CD4-positive, alpha-beta T cell treated with Interleukin-2 at 100 ng/mL for 4 hours (primary cell): ENCODE results near the gene NXPH1.

Experiments
- DNase-seq: peaks from one replicate; pipeline ENCODE4 v3.0.0-alpha.2; 2020; ENCODE audit warnings: low spot score

NXPH1 gene

DNA sequence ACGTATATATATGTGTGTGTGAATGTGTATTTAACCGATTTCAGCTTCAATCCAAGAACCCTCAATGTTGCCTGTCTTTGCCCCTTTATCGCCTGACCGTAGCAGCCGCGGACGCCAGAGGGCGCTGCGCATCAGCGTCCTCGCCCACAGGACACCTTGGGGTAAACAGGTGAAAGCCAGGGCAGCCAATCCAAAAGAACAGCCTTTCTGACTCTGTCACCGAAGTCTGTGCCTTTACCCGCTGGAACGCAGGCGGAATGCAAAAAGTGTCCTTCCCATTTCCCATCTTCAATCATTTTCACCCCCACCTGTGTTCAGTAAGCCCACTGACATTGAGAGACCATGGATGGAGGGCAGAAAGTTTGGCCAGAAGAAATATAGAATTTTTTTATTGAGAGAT is 3.6 kb downstream of the NXPH1 start:
- peak; percentile 14 for DNase-seq

DNA sequence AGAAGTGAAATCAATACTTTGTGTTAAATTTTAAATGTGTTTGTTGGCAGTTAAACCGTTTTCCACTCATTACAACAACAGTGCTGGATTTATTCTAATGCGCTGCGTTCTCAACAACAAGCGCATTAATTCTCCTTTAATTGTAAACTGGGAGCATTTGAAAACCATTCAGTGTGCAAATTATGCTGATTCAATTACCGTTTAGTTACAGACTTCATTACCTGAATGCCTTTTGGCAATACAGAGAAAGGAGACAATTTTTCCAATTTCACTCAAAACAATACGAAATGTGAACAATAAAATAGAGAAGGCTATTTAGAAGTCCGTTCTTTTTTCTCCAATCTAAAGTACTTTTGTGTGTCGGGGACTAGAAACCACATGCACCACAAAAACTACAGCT is 4.2 kb downstream of the NXPH1 start:
- no peak for DNase-seq

DNA sequence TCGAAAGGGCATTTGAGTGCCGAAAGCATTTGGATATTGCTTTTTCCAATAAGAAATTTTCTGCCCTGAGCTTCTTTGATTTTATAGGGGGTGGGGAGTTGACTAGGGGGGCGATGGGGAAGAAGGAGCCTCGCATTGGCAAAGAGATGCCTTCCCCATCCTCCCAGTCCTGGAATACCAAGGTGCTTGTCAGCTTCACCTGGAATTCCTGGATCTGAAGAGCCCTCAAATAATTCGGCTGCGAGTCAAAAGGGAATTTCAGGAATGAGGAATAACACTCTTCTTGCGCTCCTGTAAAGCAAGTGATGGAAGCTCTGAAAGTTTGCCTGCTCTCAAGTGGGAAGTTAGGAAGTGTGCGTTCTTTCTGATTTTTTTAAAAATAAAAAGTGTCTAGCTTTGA is 7.3 kb downstream of the NXPH1 start:
- DNase-seq: no peak

DNA sequence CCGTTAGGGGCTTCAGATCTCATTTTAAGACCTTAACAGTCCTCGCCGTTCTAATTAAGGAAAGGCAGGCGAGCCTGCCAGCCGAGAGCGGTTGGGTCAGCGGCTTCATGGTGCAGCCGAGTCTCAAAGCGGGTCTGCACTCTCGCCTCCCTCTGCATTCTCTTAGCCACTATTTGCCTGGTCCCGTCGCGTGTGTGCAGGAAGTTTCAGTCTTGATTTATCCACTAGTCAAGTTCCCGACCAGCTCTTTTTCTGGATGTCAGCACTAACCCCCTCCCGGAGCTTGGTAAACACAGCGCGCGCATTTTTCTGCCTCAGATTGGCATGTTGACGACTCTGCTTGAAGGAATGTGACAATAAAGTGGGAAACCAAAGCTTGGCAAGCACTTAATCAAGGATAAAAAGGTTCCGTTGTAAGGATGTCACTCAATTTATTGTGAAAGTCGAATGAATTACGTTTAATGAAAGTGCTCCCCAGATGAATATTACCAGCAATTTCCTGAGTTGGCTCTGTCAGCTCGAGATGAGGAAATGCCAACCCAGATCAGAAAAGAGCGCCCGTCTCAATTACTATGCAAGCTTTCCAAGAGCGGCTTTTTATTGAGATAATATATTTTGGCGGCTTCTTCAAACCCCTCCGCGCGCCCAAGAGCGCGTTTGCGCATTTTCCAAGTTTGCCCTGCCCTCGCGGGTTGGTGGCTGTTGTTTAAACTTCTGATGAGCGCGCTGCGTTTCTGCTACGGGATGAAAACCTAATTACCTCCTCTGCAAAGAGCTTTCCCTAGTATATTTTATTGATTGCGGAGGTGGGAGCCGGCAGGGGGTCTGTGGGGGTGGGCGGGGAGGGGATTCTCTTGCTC is 7.9 kb downstream of the NXPH1 start:
- no peak for DNase-seq

DNA sequence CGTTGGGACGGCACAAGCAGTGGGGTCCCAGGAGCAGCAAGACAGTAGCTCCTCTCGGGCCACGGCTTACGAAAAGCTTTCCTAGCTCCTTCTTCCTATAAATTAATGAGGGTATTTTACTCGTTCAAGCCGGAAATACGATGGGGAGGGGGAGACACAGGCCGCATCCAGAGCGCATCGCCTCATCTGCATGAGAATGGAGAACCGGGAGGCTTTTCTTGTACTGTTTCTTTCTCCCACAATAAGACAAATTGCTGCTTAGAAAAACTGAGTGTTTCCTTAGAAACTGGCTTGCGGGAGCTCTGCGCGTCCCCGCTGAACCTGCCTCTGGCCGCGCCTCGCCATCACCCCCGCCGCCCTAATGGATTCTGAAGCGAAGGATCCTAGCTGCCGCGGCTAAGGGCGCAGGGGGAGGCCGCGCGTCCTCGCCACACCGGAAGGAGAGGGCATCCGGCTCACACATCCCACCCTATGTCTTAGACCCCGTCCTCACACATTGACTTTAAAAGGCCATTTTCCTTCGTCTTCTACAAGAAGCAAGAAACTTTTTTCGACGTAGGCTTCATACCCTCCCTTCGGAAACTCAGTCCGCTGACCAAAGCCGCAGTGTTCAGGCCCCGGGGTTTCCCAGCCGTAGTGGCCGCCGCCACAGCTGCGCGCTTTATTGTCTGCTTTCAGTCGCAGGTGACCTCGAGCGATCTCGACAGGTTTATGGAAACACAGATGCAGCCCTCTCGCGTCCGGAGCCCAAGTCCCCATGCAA is 8.8 kb downstream of the NXPH1 start:
- DNase-seq: no peak

DNA sequence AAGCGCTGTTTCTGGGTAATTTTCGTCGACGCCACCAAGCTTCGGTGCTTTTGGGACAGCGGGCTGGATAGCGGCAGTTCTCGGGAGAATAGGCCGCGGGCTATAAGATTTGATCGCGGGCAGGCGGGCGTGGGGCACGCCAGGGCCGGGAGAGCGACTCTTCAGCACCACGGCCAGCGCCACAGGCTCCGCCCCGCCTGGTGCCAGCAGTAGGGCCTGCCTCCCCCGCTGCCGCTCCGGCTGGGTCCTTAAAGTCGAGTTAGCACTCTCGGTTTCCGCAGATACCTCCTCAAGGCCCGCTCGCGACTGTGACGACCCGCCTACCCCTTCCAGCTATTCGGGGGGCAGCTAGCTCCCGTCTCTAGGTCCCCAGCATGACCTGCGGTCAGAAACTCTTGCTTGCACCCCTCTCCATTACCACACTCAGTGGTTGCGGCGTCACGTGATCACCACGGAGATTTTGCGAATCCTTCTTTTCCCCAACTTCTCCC is 9.4 kb downstream of the NXPH1 start:
- peak; percentile 2 for DNase-seq

DNA sequence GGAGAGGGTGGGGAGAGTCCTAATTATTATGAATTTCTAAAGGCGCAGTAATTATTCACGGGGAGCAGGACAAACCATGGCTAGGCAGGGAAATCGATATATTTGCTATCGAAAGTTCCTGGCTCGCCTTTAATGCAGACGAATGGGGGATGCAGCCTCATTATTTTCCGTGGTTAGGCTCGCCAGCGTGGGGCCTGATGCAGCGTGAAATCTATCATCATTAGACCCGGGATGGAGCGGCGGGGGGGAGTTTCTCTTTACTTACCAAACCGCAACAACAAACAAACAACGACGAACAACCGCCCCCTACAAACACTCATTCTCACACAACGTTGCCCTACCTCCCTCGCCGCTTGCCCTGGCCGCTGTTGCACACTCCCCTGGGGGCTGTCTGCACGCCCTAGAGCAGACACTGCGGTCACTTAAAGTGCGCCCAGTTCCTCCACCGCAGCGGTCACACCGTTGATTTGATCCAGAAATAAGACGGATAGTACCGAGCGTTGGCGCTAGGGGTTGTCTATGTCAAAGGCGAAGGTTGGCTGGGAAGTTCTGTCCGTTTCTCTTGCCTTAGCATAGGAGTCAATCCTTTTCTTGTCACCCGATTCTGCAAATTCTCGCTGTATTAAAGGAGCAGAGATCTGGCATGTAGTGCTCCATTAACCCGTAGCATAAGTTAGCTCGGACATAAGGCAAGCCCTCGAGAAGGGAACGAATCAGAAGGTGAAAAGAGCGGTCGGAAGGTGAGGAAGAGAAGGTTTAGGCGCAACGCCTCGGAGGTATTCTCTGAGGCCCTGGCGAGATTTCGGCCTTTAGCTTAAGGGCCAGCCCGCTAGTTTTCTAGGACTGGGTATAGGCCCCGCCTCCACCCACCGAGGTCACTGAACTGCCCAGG is 10.4 kb downstream of the NXPH1 start:
- no peak for DNase-seq

DNA sequence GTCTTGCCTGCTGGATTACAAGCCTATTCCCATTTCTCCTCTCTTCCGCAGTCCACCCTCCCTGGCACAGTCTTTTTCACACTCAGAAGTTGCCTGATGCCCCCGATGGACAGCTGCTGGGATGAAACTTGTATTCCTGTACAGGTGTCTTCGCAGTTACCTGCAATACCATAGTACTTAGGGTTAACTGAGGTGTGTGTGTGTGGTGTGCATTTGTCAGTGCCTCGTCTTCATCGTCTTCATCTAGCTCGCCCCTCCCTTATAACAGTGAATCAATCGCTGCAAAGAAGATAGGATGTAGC is 11.0 kb downstream of the NXPH1 start:
- no peak for DNase-seq

DNA sequence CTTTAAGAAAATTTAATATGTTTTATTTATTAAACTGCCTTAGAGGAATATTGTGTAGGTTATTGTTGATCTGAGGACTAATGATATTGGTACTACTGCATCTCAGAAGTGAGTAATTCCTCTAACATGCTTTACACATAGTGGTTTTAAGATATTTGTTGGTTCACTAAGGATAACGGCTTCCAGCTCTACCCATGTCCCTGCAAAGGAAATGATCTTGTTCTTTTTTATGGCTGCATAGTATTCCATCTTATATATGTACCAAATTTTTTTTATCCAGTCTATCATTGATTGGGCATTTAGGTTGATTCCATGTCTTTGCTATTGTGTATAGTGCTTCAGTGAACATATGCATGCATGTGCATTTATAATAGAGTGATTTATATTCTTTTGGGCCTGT is 20.1 kb downstream of the NXPH1 start:
- DNase-seq: no peak

DNA sequence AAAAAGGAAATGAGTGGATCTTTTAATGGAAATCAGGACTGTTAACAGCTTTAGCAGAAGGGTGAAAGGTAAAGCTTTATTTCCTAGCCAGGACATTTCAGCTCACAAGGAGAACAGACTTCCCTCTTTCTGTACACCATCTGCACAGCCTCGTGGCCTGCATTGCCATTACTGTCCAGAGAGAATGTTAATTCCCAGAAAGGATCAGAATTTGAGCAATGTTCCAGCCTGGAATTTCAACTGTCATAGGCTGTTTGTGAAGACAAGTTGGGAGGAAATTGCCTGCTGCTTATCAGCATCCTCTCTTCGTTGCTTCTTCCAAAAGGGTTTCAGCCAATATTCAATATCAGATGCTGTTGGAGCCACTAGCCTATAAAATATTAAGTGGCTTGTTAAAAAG is 22.0 kb downstream of the NXPH1 start:
- no peak for DNase-seq

DNA sequence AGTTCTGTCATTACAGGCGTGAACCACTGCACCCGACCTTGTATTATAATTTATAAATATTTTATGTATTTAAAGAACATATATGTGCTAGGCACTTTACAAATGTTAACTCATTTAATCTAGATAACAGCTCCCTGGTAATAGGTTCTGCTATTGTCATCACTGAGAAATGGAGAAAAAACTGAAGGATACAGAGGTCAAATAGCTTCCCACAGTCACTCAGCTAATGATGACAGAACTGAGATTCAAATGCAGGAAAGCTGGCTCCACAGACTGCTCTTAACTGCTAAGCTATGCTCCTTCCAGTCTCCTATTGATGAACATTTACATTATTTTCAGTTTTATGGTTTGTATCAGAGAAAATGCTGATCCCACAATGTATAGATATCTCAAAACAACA is 28.9 kb downstream of the NXPH1 start:
- no peak for DNase-seq

DNA sequence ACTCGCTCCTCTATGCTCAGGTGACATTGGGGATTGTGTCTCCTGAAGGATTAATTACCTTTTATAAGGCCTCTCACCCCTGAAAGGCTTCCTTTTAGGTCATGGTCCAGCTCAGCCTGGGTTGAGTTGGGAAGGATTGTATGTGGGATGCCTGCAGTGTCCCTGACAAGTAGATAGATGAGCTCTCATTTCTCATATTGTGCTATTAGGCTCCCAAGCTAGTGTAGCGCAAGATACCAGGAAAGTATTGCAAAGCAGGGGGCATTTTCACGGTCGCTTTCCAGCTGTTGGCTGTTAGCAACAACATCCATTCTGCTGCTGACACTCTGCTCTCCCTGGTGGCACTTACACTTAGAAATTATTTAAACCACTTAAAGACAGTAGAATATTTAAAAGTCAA is 31.9 kb downstream of the NXPH1 start:
- no peak for DNase-seq

DNA sequence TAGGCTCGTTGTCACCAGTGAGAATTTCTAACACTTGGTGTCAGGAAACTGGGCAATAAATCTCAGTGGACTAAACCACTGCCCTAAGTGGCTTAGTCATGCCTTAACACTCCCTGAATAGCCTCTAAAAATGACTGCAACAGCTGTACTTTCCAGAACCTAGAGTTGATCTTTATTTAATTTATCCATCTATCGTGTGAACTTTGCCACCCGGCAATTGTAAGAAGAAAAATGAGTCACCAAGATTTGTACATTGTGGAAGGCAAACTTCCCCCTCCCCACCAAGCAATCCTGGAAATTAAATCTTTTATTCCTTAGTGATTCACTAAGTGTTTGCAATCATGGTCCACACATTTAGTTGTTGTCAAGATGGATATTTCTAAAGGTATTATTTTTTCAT is 47.1 kb downstream of the NXPH1 start:
- DNase-seq: no peak

DNA sequence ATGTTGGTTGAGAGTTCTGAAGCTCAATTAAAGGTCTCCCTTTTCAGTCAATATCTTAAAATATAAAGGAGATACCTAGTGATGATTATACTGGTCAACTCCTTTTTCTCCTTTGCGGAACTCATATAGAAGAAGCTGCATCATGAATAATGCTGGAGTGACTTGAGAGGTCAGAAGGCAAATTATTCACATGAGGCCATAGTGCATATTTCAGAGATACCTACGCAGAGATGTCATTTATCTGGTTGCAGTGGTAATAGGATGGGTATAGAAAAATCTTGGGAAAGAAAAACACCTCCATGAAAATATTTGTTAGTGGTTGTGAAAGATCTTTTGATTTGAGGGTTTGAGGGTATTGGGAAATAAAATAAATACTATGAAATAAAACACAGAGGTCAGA is 47.7 kb downstream of the NXPH1 start:
- no peak for DNase-seq

DNA sequence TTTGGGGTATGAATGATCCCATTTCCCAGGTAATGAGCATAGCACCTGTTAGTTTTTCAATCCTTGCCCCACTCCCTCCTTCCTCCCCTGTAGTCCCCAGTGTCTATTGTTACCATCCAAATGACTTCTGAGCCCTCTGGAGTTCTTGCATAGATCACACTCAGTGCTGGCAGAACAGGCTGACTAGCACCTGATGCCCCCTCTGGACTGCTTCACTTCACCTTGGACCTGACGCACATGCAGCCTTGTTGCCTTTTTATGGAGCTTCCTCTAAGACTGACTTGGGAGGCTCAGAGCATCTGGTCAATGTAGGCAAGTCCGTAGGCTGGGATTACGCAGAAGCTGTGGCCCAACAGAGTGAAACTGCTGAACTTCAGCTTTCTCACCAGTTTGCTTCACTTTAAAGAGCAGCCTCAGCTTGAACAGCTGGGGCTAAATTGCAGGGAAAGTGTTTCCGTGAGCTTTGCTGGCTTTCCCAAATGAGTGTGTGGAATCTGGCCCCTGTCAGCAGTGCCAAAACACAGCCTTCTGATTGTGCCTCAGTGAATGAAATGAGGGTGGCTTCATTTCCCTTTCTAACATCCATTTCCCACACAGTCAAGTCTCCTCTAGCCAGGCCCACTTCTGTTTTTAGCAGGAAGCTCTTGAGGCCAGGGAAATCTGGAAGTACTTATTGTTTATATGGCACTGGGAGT is 48.5 kb downstream of the NXPH1 start:
- DNase-seq: no peak

DNA sequence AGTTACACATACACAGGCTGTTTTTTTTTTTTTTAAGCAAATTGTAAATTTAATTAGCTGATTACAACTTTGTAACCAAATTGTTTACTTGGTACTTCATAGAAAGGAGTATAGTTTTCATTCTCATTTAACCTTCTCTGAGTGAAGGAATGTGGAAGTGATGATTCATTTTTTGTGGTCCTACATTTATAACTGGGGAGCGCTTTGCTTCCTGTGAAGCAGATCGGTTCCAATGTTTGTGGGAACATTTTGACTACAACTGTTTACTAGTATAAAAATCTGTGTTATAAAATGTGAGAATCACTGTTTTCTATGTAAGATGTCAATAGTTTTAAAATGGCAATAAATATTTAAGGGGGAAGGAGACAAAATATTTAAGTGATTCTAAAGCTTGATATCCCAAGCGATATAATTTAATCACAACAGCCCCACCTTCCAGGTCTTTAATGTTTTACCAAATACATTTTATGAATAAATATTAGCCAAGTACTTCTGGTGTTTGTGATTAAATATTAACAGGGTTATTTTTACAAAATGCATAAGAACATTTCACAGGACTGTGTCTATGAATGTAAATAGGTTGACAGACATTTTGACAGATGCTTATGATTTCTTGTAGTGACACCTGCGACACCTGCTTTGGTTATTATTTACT is 57.1 kb downstream of the NXPH1 start:
- no peak for DNase-seq

DNA sequence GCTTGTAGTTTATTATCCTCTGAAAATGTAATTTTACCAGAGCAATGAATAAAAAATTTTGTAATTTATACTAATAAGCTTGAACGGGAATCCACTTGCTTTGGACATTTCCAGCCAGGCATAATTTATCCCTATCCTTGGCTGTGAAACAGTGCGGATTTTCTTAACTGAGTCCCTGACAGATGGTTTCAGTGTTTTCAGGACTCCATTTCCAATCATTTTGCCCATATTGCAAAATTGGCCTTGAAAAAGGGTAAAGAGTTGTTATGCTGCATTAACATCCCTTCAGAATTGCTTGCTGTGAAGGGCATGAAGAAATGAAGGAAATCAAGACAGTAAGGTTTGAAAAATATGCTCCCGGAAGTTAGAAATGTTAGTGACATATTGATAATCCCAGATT is 57.7 kb downstream of the NXPH1 start:
- DNase-seq: no peak

DNA sequence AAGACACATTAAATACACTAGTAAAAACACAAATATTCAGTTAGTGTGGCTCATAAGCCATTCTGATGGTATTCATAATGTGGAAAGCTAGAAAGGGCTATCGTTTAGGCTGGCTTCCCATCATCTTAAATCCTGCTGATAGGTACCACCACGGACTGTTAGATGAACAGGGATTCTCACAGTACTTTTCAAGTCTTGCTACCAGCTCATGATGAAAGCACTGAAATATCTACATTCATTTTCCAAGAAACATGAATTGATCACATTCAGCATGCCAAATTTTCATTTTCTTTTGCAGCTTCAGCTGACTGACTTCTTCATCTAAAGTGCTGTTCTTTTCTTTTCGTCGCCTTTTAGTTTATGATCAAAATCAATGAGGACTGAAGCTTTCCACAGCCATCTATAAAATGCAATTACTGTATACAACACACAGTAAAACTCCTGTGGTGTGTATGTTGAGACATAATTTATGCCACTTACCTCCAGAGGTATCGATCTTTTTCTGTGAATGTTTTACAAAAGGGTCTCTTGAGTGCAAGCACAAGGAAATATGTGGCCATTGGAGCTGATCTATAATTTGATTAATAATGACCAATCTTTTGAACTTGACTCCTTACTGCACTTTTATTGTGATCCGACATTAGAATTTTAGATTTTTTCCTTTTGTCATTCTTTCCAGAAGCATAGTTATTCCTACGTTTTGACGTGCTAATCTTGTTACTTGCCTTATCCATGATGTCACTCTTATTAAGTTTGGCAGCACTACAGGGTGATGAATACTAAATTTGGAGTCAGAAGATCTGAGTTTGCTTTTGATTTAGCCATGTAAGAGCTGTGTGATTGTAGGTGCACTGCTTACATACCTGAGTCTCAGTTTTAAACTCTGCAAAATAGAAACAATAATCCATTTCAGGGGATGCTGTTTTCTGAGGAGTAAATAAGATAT is 58.4 kb downstream of the NXPH1 start:
- DNase-seq: no peak

DNA sequence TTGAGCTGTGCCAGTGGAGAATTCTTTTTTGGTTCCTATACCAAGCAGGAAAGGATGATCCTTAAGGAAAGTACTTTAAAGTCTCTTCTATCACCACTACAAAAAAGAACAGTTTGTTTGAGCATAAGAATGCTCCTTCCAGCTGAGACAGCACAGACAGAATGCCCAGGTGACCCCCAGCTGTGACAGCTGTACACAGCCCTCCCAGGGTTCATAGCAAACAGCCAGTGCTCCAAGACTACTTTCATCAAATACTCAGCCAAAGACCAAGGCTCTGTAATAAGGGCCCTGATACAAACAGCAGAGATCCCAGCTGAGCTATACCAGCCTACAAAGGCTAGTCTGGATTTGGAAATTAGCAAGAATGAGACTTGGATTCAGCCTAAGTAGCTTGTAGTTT is 65.7 kb downstream of the NXPH1 start:
- DNase-seq: no peak

DNA sequence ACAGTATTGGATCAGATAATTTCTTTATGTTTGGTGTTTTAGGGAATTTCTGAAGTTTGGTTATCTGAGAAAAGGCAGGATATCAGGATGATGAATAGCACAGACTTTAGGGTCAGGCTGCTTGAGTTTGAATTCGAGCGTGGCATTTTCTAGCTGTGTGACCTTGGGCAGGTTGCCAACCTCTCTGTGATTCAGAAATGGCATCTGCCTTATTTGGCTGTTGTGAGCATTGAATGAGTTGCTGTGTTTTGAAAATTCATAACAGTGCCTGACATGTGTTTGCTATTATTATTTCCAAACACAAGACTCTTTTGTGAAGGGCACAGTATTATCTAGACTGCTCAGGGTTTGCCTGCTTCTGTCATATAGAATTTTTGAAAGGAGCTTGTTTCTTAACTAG is 66.9 kb downstream of the NXPH1 start:
- no peak for DNase-seq
